NCI-H2196 treated with DMSO at 0.1 percent for 48 hours (cell line): Measurements from ENCODE around the gene NSUN4.
"Not testable (repeated sequence)": the region's sequence is repeated elsewhere in the genome, so short reads cannot be mapped to it uniquely, and the experiment has no call there.

Experiments used
- DNase-seq: peaks from one replicate; lab custom pipeline; 2025; ENCODE audit not compliant: unreplicated experiment; lab: John Stamatoyannopoulos, UW

NSUN4 gene

GRCh38 chr1:46340404-46341221 is at the start of gene NSUN4:
Gene NSUN4 (plus strand): TSS chr1:46340807. CDS start chr1:46340827, 20 bp downstream.
- DNase-seq = peak; percentile 87

- no peak for DNase-seq
Measured at GRCh38 chr1:46295306-46295705, 45.3 kb upstream of the NSUN4 start.

- DNase-seq = no peak
Measured at GRCh38 chr1:46298387-46298786, 42.2 kb upstream of the NSUN4 start.

- DNase-seq = no peak
Measured at GRCh38 chr1:46300673-46301405, 39.8 kb upstream of the NSUN4 start.

GRCh38 chr1:46301406-46301807 is 39.2 kb upstream of the NSUN4 start:
- no peak for DNase-seq

GRCh38 chr1:46301808-46302640 is 38.6 kb upstream of the NSUN4 start:
- DNase-seq = no peak

- no peak for DNase-seq
Measured at GRCh38 chr1:46302641-46303037, 38.0 kb upstream of the NSUN4 start.

GRCh38 chr1:46303038-46303871 is 37.4 kb upstream of the NSUN4 start, which contains the start of the genes LRRC41 and UQCRH:
Gene LRRC41 (minus strand): TSS chr1:46303616. CDS start chr1:46303322, 294 bp downstream.
Gene UQCRH (plus strand): TSS chr1:46303698. CDS start chr1:46303767, 69 bp downstream.
- DNase-seq = peak; percentile 93

GRCh38 chr1:46303872-46304326 is 36.7 kb upstream of the NSUN4 start:
- no peak for DNase-seq

- DNase-seq = no peak
Measured at GRCh38 chr1:46306159-46306530, 34.5 kb upstream of the NSUN4 start.

GRCh38 chr1:46309401-46310159 is 31.0 kb upstream of the NSUN4 start:
- DNase-seq = no peak

GRCh38 chr1:46310321-46310720 is 30.3 kb upstream of the NSUN4 start:
- DNase-seq = no peak

- DNase-seq = no peak
Measured at GRCh38 chr1:46315669-46316403, 24.8 kb upstream of the NSUN4 start.

- DNase-seq = no peak
Measured at GRCh38 chr1:46317323-46317722, 23.3 kb upstream of the NSUN4 start.

- DNase-seq = not testable (repeated sequence)
Measured at GRCh38 chr1:46319301-46319700, 21.3 kb upstream of the NSUN4 start.

- DNase-seq = not testable (repeated sequence)
Measured at GRCh38 chr1:46319960-46320914, 20.4 kb upstream of the NSUN4 start.

GRCh38 chr1:46322191-46322590 is 18.4 kb upstream of the NSUN4 start:
- not testable (repeated sequence) for DNase-seq
